GM12878 (cell line): ENCODE results near the gene N4BP2L1.
"Not testable (repeated sequence)": the region's sequence is repeated elsewhere in the genome, so short reads cannot be mapped to it uniquely, and the experiment has no call there.

ENCODE experiments used
- CTCF ChIP-seq, 3 experiments: IDR thresholded peaks in 2 of 3; conservative IDR thresholded peaks in 1 of 3; 2 replicates each; pipeline ENCODE4 v1.5.1; 2011; ENCODE audit warnings: low read depth in 3 of 3, low read length in 3 of 3, mild to moderate bottlenecking in 3 of 3, control low read depth in 2 of 3, moderate library complexity in 2 of 3, inconsistent platforms in 1 of 3, mixed read lengths in 1 of 3; ENCODE audit not compliant: control insufficient read depth in 2 of 3, insufficient read depth in 1 of 3; ENCODE audit errors: extremely low read depth in 1 of 3
- GABPA ChIP-seq: IDR thresholded peaks from 2 replicates; pipeline ENCODE4 v1.6.1; 2014; ENCODE audit warnings: antibody characterized with exemption, low read depth, mild to moderate bottlenecking, inconsistent platforms

GRCh38 chr13:32350839-32351441 is 77.0 kb downstream of the N4BP2L1 start:
- TF ChIP-seq CTCF (IDR thresholded peaks at IDR 0.05 in 2 of 3, conservative IDR thresholded peaks at IDR 0.05 in 1 of 3; ENCODE audit: control insufficient read depth in 2 of 3, extremely low read depth in 1 of 3, insufficient read depth in 1 of 3, low read depth in 3 of 3, low read length in 3 of 3); GABPA: not testable (repeated sequence)
